ENCODE measurements around the gene ADAMTS3. TPM values are rescaled to one million over a fixed set of nuclear protein-coding genes. Genes with fewer than 3 reads are reported as not detected.

Gene ADAMTS3
- total and polyA plus RNA-seq, 9 of the 15 experiments (the other 6 are each of a cell fraction or from before 2014, with no cell fraction given): 4.0 to 18.0 (median 12.1) TPM

GRCh38 chr4:72531768-72532290 lies 37.2 kb downstream of the ADAMTS3 start:
- ChIA-PET CTCF (ENCODE audit: low intra/inter-chr PET ratio) (no interaction called here), POLR2A (no interaction called here)
- H3K79me2 ChIP-seq (ENCODE audit: control insufficient read depth, insufficient read depth, low read length): peaks cover 18% of the 10 kb centered on the region; the same call in 1 of the 3 replicates
- BruUV-seq (replicated peaks): no TSS peak
- intact Hi-C loops (cut with micrococcal nuclease) (no loop called here), in situ Hi-C loops (cut with MboI) (no loop called here)
- H3K9me1 ChIP-seq (ENCODE audit: control insufficient read depth, insufficient read depth, low read length): no peaks in the 10 kb centered on the region
- H3K4me2 ChIP-seq (ENCODE audit: insufficient read depth, low read length): no peak overlapping the region
- no peak overlapping the region; the same call in 2 of the 3 replicates for H3K27ac ChIP-seq (ENCODE audit: extremely low read depth, low read depth, low read length)
- no peak overlapping the region for H2AFZ ChIP-seq (ENCODE audit: low read depth, low read length)
- ATAC-seq: peak; percentile 47
- no peak for TF ChIP-seq NCOA2 (IDR thresholded peaks at IDR 0.05; ENCODE audit: partially characterized antibody in 2 of 2)
- no peak for TF ChIP-seq RHOXF2B (CRISPR knock-in tag; conservative IDR thresholded peaks at IDR 0.05)
- TF ChIP-seq ZBTB2 (IDR thresholded peaks at IDR 0.05): no peak
- no peak for TF ChIP-seq ZC3H11A (IDR thresholded peaks at IDR 0.05; ENCODE audit: low read depth, low read length)
- TF ChIP-seq RBM22 (IDR thresholded peaks at IDR 0.05; ENCODE audit: low read depth, low read length, poor library complexity, severe bottlenecking): no peak
- no peak for TF ChIP-seq ZNF57 (CRISPR knock-in tag; IDR thresholded peaks at IDR 0.05)
- TF ChIP-seq PTTG1 (tag; IDR thresholded peaks at IDR 0.05; ENCODE audit: low read depth): no peak
- peaks cover 17% of the 10 kb centered on the region for H3K36me3 ChIP-seq (ENCODE audit: control insufficient read depth, insufficient read depth, low read length)
- peak; percentile 59 for FAIRE-seq
- no peaks in the 10 kb centered on the region for H3K27me3 ChIP-seq (ENCODE audit: control insufficient read depth in 2 of 2, insufficient read depth in 2 of 2, low read length in 2 of 2)
- no peaks in the 10 kb centered on the region for H4K20me1 ChIP-seq (replicated peaks; ENCODE audit: control insufficient read depth, insufficient read depth, low read length)
- H3K9ac ChIP-seq (ENCODE audit: insufficient read depth in 1 of 2, low read depth in 2 of 2, low read length in 2 of 2): no peak overlapping the region
- no peaks in the 10 kb centered on the region; a peak in 1 of 5 replicates for H3K4me1 ChIP-seq (replicated peaks in 1 of 2; ENCODE audit: control insufficient read depth in 2 of 2, insufficient read depth in 2 of 2, low read length in 2 of 2)
- 67% methylated on average over 1 of the region's 1 CpG for WGBS (ENCODE audit: insufficient coverage, low coverage, missing lambda C conversion rate)
- DNase-seq (ENCODE audit: extremely low read depth in 1 of 4, low spot score in 3 of 4): no peak
- no peak overlapping the region for H3K4me3 ChIP-seq
- no peaks in the 10 kb centered on the region; the same call in 1 of the 2 replicates for H3K9me3 ChIP-seq (replicated peaks; ENCODE audit: control insufficient read depth, insufficient read depth, low read depth, low read length)

Data from K562 (cell line).